Astrocyte (in vitro differentiated cells and primary cell): ENCODE data around the gene PRAMEF1. TPM values are rescaled to one million over a fixed set of nuclear protein-coding genes. Genes with fewer than 3 reads are reported as not detected.

Experiments used
- DNase-seq: peaks from one replicate; pipeline ENCODE4 v3.0.0-alpha.2; 2010; ENCODE audit warnings: low read depth
- FAIRE-seq: peaks from 2 replicates; lab custom pipeline; 2011; peaks lifted over from hg19 to GRCh38; lab: Jason Lieb, UNC
- H2AFZ ChIP-seq: 2 replicates; pipeline ENCODE4 v1.6.0; 2012; ENCODE audit warnings: low read depth, low read length, inconsistent platforms
- H3K27ac ChIP-seq: 2 replicates; pipeline ENCODE4 v1.5.1; 2011; ENCODE audit warnings: low read depth, low read length, inconsistent platforms
- H3K27me3 ChIP-seq: 2 replicates; pipeline ENCODE4 v1.6.0; 2011; ENCODE audit warnings: low read length, inconsistent platforms; ENCODE audit not compliant: insufficient read depth
- H3K36me3 ChIP-seq: 2 replicates; pipeline ENCODE4 v1.5.1; 2011; ENCODE audit warnings: low read length, inconsistent platforms; ENCODE audit not compliant: insufficient read depth
- H3K4me1 ChIP-seq: 2 replicates; pipeline ENCODE4 v1.5.1; 2011; ENCODE audit warnings: low read length, inconsistent platforms; ENCODE audit not compliant: insufficient read depth
- H3K4me2 ChIP-seq: 2 replicates; pipeline ENCODE4 v1.6.0; 2012; ENCODE audit warnings: low read length, inconsistent platforms
- H3K4me3 ChIP-seq: 2 replicates; pipeline ENCODE4 v1.5.1; 2011; ENCODE audit warnings: low read depth, mild to moderate bottlenecking, low read length, inconsistent platforms; ENCODE audit not compliant: insufficient read depth
- H3K79me2 ChIP-seq: 2 replicates; pipeline ENCODE4 v1.6.0; 2012; ENCODE audit warnings: mild to moderate bottlenecking, low read length, inconsistent platforms; ENCODE audit not compliant: insufficient read depth
- H3K9ac ChIP-seq: 2 replicates; pipeline ENCODE4 v1.6.0; 2012; ENCODE audit warnings: mild to moderate bottlenecking, low read length, inconsistent platforms
- H3K9me3 ChIP-seq: 2 replicates; pipeline ENCODE4 v1.5.1; 2012; ENCODE audit warnings: low read depth, mild to moderate bottlenecking, low read length, inconsistent platforms; ENCODE audit not compliant: insufficient read depth
- H4K20me1 ChIP-seq: 2 replicates; pipeline ENCODE4 v1.6.0; 2012; ENCODE audit warnings: low read length, inconsistent platforms; ENCODE audit not compliant: insufficient read depth
- H3K27ac Mint-ChIP-seq: one replicate; pipeline ENCODE4 v1.8.0; 2021; ENCODE audit warnings: mild to moderate bottlenecking, mixed read lengths; ENCODE audit not compliant: unreplicated experiment
- H3K27me3 Mint-ChIP-seq: one replicate; pipeline ENCODE4 v1.8.0; 2021; ENCODE audit warnings: low read depth, mixed read lengths; ENCODE audit not compliant: unreplicated experiment
- H3K36me3 Mint-ChIP-seq: one replicate; pipeline ENCODE4 v1.8.0; 2021; ENCODE audit warnings: low read depth, mixed read lengths; ENCODE audit not compliant: unreplicated experiment
- H3K4me1 Mint-ChIP-seq: one replicate; pipeline ENCODE4 v1.8.0; 2021; ENCODE audit warnings: low read depth, mixed read lengths; ENCODE audit not compliant: unreplicated experiment
- H3K4me3 Mint-ChIP-seq: one replicate; pipeline ENCODE4 v1.8.0; 2021; ENCODE audit warnings: mild to moderate bottlenecking, moderate library complexity, mixed read lengths; ENCODE audit not compliant: unreplicated experiment
- H3K9me3 Mint-ChIP-seq: one replicate; pipeline ENCODE4 v1.8.0; 2021; ENCODE audit warnings: mild to moderate bottlenecking, mixed read lengths; ENCODE audit not compliant: unreplicated experiment
- EZH2 ChIP-seq: IDR thresholded peaks from 2 replicates; pipeline ENCODE4 v1.6.1; 2012; ENCODE audit warnings: mild to moderate bottlenecking, low read length, inconsistent platforms; ENCODE audit not compliant: insufficient read depth
- total RNA-seq: library from RNA; stranded (reverse); gene quantifications from 2 replicates; pipeline ENCODE4 v1.2.1, GENCODE V29; 2021
- TF ChIP-seq, protein P1 (sequence below): IDR thresholded peaks from 2 replicates; pipeline ENCODE4 v1.5.1; 2011; ENCODE audit warnings: low read depth, mild to moderate bottlenecking, inconsistent platforms, low read length, moderate library complexity; ENCODE audit not compliant: insufficient read depth

PRAMEF1 gene
- total RNA-seq, 1 donor from 2014 or later, result not detected

DNA sequence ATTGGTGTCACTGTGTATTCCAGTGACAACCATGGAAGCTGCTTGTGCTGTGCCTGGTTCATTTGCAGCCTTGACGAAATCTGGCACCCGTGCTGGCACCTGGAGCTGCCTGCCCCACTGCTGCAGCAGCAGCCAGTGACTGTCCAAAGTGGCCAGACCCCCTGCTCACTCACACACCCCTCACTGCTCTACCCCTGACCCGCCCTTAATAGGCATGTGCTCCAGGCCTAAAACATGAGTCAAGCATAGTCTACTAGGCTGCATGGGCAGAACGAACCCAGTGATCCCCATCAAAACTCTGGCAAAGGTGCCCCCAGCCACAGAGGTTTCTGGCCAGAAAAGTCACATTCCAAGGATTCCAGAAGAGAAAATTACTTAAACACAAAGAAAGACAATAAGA lies 7.7 kb downstream of the PRAMEF1 start:
- H3K27me3 ChIP-seq, result no peaks in the 10 kb centered on the region
- peaks cover 2% of the 10 kb centered on the region for H3K9me3 ChIP-seq
- Mint-ChIP-seq H3K4me3 (no peak overlapping the region), H3K27ac (no peak overlapping the region), H3K36me3 (no peaks in the 10 kb centered on the region), H3K9me3 (peaks cover 6% of the 10 kb centered on the region), H3K27me3 (peaks cover 11% of the 10 kb centered on the region), H3K4me1 (no peaks in the 10 kb centered on the region)
- H2AFZ ChIP-seq, result no peak overlapping the region
- FAIRE-seq, result no peak
- TF ChIP-seq EZH2, result no peak
- TF ChIP-seq, protein P1, sequence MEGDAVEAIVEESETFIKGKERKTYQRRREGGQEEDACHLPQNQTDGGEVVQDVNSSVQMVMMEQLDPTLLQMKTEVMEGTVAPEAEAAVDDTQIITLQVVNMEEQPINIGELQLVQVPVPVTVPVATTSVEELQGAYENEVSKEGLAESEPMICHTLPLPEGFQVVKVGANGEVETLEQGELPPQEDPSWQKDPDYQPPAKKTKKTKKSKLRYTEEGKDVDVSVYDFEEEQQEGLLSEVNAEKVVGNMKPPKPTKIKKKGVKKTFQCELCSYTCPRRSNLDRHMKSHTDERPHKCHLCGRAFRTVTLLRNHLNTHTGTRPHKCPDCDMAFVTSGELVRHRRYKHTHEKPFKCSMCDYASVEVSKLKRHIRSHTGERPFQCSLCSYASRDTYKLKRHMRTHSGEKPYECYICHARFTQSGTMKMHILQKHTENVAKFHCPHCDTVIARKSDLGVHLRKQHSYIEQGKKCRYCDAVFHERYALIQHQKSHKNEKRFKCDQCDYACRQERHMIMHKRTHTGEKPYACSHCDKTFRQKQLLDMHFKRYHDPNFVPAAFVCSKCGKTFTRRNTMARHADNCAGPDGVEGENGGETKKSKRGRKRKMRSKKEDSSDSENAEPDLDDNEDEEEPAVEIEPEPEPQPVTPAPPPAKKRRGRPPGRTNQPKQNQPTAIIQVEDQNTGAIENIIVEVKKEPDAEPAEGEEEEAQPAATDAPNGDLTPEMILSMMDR, result no peak
- no peaks in the 10 kb centered on the region for H4K20me1 ChIP-seq
- H3K79me2 ChIP-seq, result no peaks in the 10 kb centered on the region
- H3K36me3 ChIP-seq, result no peaks in the 10 kb centered on the region
- DNase-seq, result no peak
- no peak overlapping the region for H3K4me2 ChIP-seq
- H3K9ac ChIP-seq, result no peak overlapping the region
- no peak overlapping the region for H3K27ac ChIP-seq
- H3K4me1 ChIP-seq, result no peaks in the 10 kb centered on the region
- H3K4me3 ChIP-seq, result no peak overlapping the region

DNA sequence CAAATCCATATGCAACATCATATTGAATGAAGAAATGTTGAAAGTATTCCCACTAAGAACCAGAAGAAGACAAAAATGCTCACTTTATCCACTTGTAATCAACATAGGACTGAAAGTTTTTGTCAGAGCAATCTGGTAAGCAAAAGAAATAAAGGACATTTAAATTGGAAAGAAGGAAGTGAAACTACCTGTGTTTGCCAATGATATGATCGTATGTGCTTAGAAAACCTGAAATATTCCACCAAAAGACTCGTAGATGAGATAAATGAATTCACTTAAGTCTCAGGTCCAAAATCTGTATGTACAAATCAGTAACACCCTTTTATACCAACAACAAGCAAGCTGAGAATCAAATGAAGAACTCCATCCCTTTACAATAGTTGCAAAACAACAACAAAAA lies 8.5 kb downstream of the PRAMEF1 start:
- H3K27ac Mint-ChIP-seq, result no peak overlapping the region
- H3K4me3 Mint-ChIP-seq, result no peak overlapping the region
- Histone ChIP-seq H3K36me3 (no peaks in the 10 kb centered on the region), H4K20me1 (no peaks in the 10 kb centered on the region), H3K27me3 (no peaks in the 10 kb centered on the region), H3K27ac (no peak overlapping the region), H3K4me3 (no peak overlapping the region), H3K79me2 (no peaks in the 10 kb centered on the region), H3K9ac (no peak overlapping the region), H3K9me3 (peaks cover 2% of the 10 kb centered on the region), H3K4me2 (no peak overlapping the region), H3K4me1 (no peaks in the 10 kb centered on the region), H2AFZ (no peak overlapping the region)
- no peaks in the 10 kb centered on the region for H3K36me3 Mint-ChIP-seq
- FAIRE-seq (no peak), DNase-seq (no peak)
- H3K4me1 Mint-ChIP-seq, result no peaks in the 10 kb centered on the region
- H3K27me3 Mint-ChIP-seq, result peaks cover 6% of the 10 kb centered on the region
- TF ChIP-seq, protein P1, result no peak
- TF ChIP-seq EZH2, result no peak
- H3K9me3 Mint-ChIP-seq, result peaks cover 3% of the 10 kb centered on the region

DNA sequence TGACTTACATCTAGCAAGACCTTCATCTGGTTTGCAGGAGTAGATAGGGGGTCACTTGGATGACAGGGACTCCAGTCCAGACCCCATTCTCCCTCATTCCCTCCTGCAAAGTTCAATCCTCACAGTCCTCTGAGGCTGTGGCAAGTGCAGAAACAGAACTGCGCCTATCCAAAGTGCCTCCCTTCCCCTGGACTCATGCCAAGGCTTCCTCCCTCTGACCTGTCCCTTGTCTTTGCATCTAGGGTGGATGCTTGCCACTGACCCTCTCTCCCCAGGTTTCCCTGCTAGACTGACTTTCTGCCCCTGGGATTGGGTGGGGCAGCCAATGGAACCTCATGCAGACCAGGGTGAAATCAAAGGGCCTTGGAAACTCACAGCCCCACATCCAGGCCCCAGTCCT lies 18.7 kb downstream of the PRAMEF1 start:
- Histone ChIP-seq H3K36me3 (no peaks in the 10 kb centered on the region), H3K27me3 (no peaks in the 10 kb centered on the region), H2AFZ (no peak overlapping the region), H3K4me3 (no peak overlapping the region), H3K27ac (no peak overlapping the region), H3K9ac (no peak overlapping the region), H4K20me1 (no peaks in the 10 kb centered on the region), H3K79me2 (no peaks in the 10 kb centered on the region), H3K4me2 (no peak overlapping the region), H3K4me1 (no peaks in the 10 kb centered on the region), H3K9me3 (no peaks in the 10 kb centered on the region)
- no peak overlapping the region for H3K27ac Mint-ChIP-seq
- no peaks in the 10 kb centered on the region for H3K36me3 Mint-ChIP-seq
- no peak for TF ChIP-seq EZH2
- TF ChIP-seq, protein P1, result no peak
- no peak for FAIRE-seq
- H3K9me3 Mint-ChIP-seq, result peaks cover 5% of the 10 kb centered on the region
- H3K4me1 Mint-ChIP-seq, result peaks cover 4% of the 10 kb centered on the region
- no peak for DNase-seq
- H3K27me3 Mint-ChIP-seq, result peaks cover 3% of the 10 kb centered on the region
- no peak overlapping the region for H3K4me3 Mint-ChIP-seq
